KMS-11 (cell line): ENCODE results near the gene TMIGD3.

Source experiments
- H2AFZ ChIP-seq: fragments of 200-600 bp; sonication (generic); 2 replicates; pipeline ENCODE4 v1.6.1; 2016; ENCODE audit warnings: antibody characterized with exemption, mixed run types, low read depth
- H3K27ac ChIP-seq: fragments of 200-600 bp; sonication (generic); 2 replicates; pipeline ENCODE4 v1.6.1; 2016; ENCODE audit warnings: mild to moderate bottlenecking, mixed run types
- H3K27me3 ChIP-seq: fragments of 200-600 bp; sonication (generic); 2 replicates; pipeline ENCODE4 v1.6.1; 2017; ENCODE audit warnings: mild to moderate bottlenecking, low read depth, mixed run types, moderate library complexity; ENCODE audit not compliant: insufficient read depth
- H3K36me3 ChIP-seq: fragments of 200-600 bp; sonication (generic); 2 replicates; pipeline ENCODE4 v1.6.1; 2017; ENCODE audit warnings: mild to moderate bottlenecking, mixed run types; ENCODE audit not compliant: insufficient read depth
- H3K4me1 ChIP-seq: fragments of 200-600 bp; sonication (generic); 2 replicates; pipeline ENCODE4 v1.6.1; 2016; ENCODE audit warnings: mild to moderate bottlenecking, low read depth, mixed run types; ENCODE audit not compliant: poor library complexity, severe bottlenecking
- H3K4me2 ChIP-seq: fragments of 200-600 bp; sonication (generic); 2 replicates; pipeline ENCODE4 v1.7.0; 2016; ENCODE audit warnings: mild to moderate bottlenecking, mixed run types
- H3K4me3 ChIP-seq: fragments of 200-600 bp; sonication (generic); IDR thresholded peaks from 2 replicates; pipeline ENCODE4 v1.6.1; 2017; ENCODE audit warnings: low read depth, low read length, mixed read lengths; ENCODE audit not compliant: insufficient read depth
- H3K79me2 ChIP-seq: fragments of 200-600 bp; sonication (generic); 2 replicates; pipeline ENCODE4 v1.6.1; 2016; ENCODE audit warnings: low read depth, mixed run types; ENCODE audit not compliant: insufficient read depth
- H3K9ac ChIP-seq: fragments of 200-600 bp; sonication (generic); 2 replicates; pipeline ENCODE4 v1.6.1; 2016; ENCODE audit warnings: mild to moderate bottlenecking, mixed run types
- H4K20me1 ChIP-seq: fragments of 200-600 bp; sonication (generic); 2 replicates; pipeline ENCODE4 v1.6.1; 2016; ENCODE audit warnings: mild to moderate bottlenecking, mixed run types; ENCODE audit not compliant: insufficient read depth
- CTCF ChIP-seq: fragments of 200-600 bp; sonication (generic); conservative IDR thresholded peaks from 2 replicates; pipeline ENCODE4 v1.6.1; 2017; ENCODE audit warnings: low read depth, mild to moderate bottlenecking, antibody characterized with exemption, low read length, moderate library complexity, mixed read lengths

The TMIGD3 gene

DNA sequence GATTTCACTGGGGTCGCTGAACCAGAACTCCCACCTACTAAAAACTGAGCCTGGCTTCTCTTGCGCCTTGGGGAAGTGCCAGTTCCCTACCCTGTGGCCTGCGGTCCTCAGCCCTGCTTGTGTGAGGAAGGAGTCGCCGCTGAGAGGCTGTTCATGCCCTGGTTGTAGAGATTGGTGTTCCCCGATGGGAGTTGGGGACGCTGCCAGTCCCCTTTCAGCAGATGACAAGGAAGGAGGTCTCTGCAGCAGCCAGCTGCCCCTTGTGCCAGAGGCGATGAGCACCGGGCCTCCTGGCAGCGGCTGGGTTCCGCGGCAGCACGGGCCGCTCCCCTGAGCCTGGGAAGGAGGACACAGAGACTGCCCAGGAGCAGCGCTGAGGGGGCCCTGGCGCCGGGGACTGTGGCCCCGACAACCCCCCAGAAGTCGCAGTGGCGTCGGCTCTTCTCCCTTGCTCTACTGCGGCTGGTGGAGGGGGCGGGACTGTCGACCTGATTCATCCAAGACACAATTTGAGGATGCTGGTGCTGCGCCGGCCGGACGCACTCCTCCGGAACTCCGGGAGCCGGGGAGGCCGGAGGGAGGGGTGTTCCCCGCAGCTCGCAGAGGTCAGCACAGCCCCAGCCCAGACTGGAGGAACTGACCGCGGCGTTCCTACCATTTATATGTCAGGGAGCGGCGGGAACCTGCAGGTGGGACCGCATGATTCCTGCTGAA is 12.0 kb upstream of the TMIGD3 start:
- Histone ChIP-seq H2AFZ (no peak overlapping the region), H3K4me1 (peaks cover 57% of the 10 kb centered on the region), H3K36me3 (no peaks in the 10 kb centered on the region), H4K20me1 (no peaks in the 10 kb centered on the region), H3K27ac (no peak overlapping the region), H3K79me2 (no peaks in the 10 kb centered on the region), H3K4me3 (no peak overlapping the region), H3K4me2 (no peak overlapping the region; the same call in 1 of the 2 replicates), H3K27me3 (no peaks in the 10 kb centered on the region), H3K9ac (no peak overlapping the region)
- TF ChIP-seq CTCF: no peak

DNA sequence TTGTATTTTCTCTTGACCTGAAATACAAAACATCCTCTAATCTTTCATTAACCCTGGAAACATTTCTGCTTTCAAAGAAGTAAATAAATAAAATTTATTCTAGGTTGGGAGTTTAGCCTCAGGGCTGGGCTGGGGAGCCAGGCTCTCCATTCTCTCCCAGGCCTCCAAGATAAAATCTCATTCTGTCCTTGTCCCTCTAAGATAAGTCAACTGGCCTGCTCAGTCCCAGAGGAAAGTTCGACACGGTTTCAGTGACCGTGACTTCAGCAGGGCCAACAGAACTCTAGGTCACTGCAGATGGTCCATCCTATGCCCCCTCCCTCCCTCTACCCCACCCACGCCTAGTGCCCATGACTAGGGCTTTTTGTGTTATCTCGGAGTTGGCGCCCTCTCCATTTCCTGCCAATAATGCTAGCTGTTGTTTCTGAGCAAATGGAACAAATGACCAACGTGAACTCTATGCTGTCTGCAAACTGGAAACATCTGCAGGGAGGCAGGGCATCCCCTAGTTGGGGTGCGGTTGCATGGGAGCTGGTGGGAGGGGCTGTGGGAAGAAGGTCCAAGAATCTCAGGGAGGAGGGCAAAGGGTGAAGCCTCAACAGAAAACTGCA is 10.1 kb upstream of the TMIGD3 start:
- H3K79me2 ChIP-seq: no peaks in the 10 kb centered on the region
- no peaks in the 10 kb centered on the region for H3K27me3 ChIP-seq
- H3K4me3 ChIP-seq: no peak overlapping the region
- peaks cover 66% of the 10 kb centered on the region for H3K4me1 ChIP-seq
- H3K36me3 ChIP-seq: no peaks in the 10 kb centered on the region
- H2AFZ ChIP-seq: no peak overlapping the region
- no peak overlapping the region for H3K4me2 ChIP-seq
- no peak overlapping the region for H3K27ac ChIP-seq
- H3K9ac ChIP-seq: no peak overlapping the region
- no peak for TF ChIP-seq CTCF
- H4K20me1 ChIP-seq: no peaks in the 10 kb centered on the region

DNA sequence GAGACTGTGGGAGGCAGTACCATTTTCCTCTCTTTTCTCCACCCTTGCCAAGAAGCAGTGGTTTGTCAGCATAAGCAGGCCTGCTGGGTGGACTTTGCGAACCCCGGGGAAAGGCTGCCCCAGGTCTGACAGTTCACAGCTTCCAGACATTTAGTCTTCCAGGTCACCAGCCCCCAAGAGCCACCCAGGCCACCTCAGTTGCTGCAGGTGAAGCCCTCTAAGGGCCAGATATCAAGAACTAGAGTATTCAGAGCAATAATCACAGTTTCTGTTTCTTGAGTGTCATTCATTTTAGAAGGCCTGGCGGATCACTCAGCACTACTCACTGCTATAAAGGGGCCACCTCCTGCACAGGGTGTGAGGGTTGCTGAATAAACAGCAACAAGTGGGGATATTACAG is 9.5 kb upstream of the TMIGD3 start:
- Histone ChIP-seq H3K4me1 (peaks cover 63% of the 10 kb centered on the region), H2AFZ (no peak overlapping the region), H3K4me2 (no peak overlapping the region), H3K36me3 (no peaks in the 10 kb centered on the region), H3K4me3 (no peak overlapping the region), H4K20me1 (no peaks in the 10 kb centered on the region), H3K27ac (no peak overlapping the region), H3K27me3 (no peaks in the 10 kb centered on the region), H3K79me2 (no peaks in the 10 kb centered on the region), H3K9ac (no peak overlapping the region)
- TF ChIP-seq CTCF: no peak

GRCh38 chr1:111512132-111512889 is 8.9 kb upstream of the TMIGD3 start:
- Histone ChIP-seq H3K4me3 (no peak overlapping the region), H3K79me2 (no peaks in the 10 kb centered on the region), H4K20me1 (no peaks in the 10 kb centered on the region), H3K9ac (no peak overlapping the region), H3K4me2 (no peak overlapping the region), H2AFZ (no peak overlapping the region), H3K4me1 (peaks cover 63% of the 10 kb centered on the region), H3K36me3 (no peaks in the 10 kb centered on the region), H3K27ac (no peak overlapping the region), H3K27me3 (no peaks in the 10 kb centered on the region)
- TF ChIP-seq CTCF: no peak
